Measurements from ENCODE around the gene SPDYE5.
"Not testable (repeated sequence)": the region's sequence is repeated elsewhere in the genome, so short reads cannot be mapped to it uniquely, and the experiment has no call there.

SPDYE5 gene

DNA sequence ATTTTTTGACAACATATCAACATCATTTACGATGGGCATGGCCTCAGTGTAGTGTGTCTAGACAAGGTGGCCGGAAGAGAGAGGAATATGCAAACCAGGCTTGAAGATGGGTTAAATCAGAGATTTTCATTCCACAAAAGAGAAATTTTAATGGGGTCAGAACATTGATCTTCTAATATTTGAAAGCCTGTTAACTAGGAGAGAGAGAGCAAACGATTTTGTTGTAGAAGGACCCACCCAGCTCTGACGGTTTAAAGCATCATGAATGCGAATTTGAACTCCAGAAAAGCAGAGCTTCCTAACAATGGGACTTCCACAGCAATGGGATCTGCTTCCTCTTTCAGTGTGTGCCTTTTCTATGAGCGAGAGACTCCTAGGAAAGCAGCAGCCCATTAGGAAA lies at the start of gene SPDYE5:
Gene SPDYE5 (plus strand): TSS at position 301 of the 400 bp plus-strand sequence. CDS start 1,728 bp downstream, outside the sequence.
- DNase-seq (ENCODE audit: low read depth in 2 of 2): not testable (repeated sequence)

DNA sequence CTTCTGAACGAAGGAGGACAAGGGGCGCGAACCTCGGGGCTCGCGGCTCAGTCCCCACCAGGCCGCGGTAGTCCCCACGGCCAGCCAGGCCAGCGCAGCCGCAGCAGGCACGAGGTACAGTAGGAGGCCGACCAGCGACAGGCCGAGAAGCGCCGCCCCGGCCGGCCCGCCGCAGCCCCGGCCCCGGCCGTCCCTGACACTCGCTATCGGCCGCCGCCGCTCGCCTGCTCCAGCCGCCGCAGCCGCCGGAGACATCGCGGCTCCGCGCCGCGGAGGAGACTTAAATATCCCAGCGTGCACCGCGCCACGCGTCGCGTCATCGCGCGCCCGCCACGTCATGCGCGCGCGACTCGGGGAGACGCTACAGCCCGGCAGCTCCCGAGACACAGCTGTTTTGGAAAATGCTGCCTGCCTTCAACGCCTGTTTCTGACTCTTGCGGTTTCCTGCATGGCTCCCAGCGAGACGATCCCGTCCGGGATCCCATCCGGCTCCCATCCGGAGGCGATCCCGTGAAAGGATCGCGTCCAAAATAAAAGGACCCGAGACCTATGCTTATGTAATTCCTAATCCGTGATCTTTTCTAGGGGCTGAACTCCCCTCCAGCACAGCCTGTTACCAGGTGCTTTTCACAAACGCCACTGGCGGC lies 49.5 kb upstream of the SPDYE5 start:
- DNase-seq (ENCODE audit: low read depth in 2 of 2): peak in 1 of 2 experiments; percentile 1

DNA sequence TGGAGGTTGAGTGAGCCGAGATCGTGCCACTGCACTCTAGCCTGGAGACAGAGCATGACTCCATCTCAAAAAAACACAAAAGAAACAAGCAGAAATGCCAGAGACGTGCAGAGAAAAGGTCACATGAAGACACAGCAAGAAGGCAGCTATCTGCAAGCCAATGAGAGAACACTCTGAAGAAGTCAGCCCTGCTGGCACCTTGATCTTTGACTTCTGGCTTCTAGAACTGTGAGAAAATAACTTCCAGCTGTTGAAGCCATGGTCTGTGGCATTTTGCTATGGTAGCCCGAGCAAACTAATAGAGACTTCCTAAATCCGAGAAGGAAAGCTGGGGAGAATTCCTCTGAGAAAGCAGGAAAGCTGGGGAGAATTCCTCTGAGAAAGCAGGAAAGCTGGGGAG lies 42.2 kb upstream of the SPDYE5 start:
- DNase-seq (ENCODE audit: low read depth in 2 of 2): not testable (repeated sequence)

DNA sequence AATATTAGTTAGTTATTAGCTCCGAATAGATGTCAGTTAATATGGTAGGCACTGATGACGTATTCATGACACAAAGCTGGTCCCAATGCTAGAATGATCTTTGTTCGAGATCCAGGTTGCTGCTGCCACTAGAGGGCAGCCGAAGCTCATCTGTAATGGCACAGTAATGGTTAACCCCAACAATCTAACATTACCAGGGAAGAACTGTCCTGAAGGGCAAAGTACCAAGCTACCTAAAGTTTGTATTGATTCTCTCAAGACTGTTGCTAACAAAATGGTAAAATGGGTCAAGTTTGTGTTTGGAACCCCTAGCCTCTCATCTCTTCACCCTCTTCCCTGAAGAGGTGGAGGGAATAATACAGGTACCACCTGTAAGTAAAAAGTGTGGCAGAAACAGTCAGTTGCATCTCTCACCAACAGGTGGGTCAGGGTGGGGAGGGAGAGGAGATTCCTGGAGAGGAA lies 39.6 kb upstream of the SPDYE5 start:
- not testable (repeated sequence) for DNase-seq (ENCODE audit: low read depth in 2 of 2)

- not testable (repeated sequence) for DNase-seq (ENCODE audit: low read depth in 2 of 2)
Measured at GRCh38 chr7:75456403-75456802, 35.7 kb upstream of the SPDYE5 start.

DNA sequence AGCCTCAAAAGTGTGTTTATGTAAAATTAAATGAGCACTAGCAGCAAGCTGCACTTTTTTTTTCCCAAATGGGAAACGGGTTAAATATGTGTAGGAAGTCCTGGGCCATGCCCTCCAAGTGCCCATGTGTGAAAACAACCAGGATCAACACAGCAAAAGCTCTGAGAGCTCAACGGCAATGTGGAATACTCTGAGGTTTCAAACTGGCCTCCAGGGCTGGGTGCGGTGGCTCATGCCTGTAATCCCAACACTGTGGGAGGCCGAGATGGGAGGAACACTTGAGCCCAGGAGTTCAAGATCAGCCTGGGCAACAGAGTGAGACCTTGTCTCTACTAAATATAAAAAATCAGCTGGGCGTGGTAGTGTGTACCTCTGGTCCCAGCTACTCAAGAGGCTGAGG lies 34.1 kb upstream of the SPDYE5 start:
- DNase-seq (ENCODE audit: low read depth in 2 of 2): not testable (repeated sequence)

- not testable (repeated sequence) for DNase-seq (ENCODE audit: low read depth in 2 of 2)
Measured at GRCh38 chr7:75460541-75460940, 31.6 kb upstream of the SPDYE5 start.

- DNase-seq (ENCODE audit: low read depth in 2 of 2): not testable (repeated sequence)
Measured at GRCh38 chr7:75470166-75470565, 22.0 kb upstream of the SPDYE5 start.

GRCh38 chr7:75477457-75477856 lies 14.7 kb upstream of the SPDYE5 start:
- DNase-seq (ENCODE audit: low read depth in 2 of 2): not testable (repeated sequence)

GRCh38 chr7:75480313-75480712 lies 11.8 kb upstream of the SPDYE5 start:
- not testable (repeated sequence) for DNase-seq (ENCODE audit: low read depth in 2 of 2)

- DNase-seq (ENCODE audit: low read depth in 2 of 2): not testable (repeated sequence)
Measured at GRCh38 chr7:75485355-75485978, 6.7 kb upstream of the SPDYE5 start.

- peak; percentile 51 to 58 for DNase-seq (ENCODE audit: low read depth in 2 of 2)
Measured at GRCh38 chr7:75485979-75486643, 6.0 kb upstream of the SPDYE5 start, which contains the start of gene POM121C. POM121C (minus strand) TSS chr7:75486299; CDS start chr7:75441496, 44,803 bp downstream.

DNA sequence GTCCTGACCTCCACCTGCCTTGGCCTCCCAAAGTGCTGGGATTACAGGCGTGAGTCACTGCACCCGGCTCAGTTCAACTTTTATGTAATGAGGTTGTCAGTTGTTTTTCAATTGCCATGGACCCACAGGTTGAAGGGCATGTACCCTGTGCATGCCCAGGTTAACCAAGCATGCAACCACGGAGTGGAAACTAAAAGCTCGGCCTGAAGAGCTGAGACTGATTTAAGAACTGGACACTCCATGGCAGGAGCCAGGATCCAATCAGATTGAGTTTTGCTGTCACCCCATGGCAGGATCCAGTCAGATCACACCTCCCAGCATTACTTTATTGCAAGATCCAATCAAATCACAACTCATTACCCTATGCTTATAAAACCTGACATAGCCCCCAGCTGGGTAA lies 16.9 kb downstream of the SPDYE5 start:
- not testable (repeated sequence) for DNase-seq (ENCODE audit: low read depth in 2 of 2)

DNA sequence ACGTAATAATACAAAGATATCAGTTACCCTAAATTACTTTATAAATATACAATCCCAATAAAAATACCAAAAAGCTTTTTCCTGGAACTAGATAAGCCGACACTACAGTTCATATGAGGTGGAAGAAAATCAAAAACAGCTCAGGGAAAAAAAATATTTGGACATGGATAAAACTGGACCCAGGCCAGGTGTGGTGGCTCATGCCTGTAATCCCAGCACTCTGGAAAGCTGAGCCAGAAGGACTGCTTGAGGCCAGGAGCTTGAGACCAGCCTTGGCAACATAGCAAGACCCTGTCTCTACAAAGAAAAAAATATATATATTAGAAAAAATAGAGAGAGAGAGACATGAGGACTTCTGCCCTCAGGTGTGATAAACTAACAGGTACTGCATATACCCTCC lies 26.7 kb downstream of the SPDYE5 start:
- not testable (repeated sequence) for DNase-seq (ENCODE audit: low read depth in 2 of 2)

- DNase-seq (ENCODE audit: low read depth in 2 of 2): not testable (repeated sequence)
Measured at GRCh38 chr7:75521727-75522126, 29.6 kb downstream of the SPDYE5 start.

- not testable (repeated sequence) for DNase-seq (ENCODE audit: low read depth in 2 of 2)
Measured at GRCh38 chr7:75527224-75527722, 35.2 kb downstream of the SPDYE5 start.

DNA sequence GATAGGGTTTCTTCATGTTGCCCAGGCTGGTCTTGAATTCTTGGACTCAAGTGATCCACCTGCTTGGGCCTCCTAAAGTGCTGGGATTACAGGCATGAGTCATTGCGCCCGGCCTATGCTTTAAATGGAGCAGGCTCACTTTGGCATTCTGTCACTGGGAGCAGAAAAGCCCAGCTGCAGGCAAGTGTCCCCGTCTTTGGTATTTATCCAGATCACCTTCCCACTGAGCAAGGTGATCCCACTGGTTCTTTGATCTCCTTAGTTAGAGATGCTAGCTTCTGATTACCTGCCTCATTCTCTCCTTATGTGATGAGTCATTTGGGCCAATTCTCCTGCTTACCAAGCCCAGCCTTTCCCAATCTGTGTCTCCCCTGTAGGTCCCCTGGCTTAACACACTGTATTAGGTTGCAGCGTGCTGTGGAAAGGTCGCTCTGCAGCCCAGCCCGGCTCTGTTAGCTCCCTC lies 39.3 kb downstream of the SPDYE5 start:
- no peak for DNase-seq (ENCODE audit: low read depth in 2 of 2)

DNA sequence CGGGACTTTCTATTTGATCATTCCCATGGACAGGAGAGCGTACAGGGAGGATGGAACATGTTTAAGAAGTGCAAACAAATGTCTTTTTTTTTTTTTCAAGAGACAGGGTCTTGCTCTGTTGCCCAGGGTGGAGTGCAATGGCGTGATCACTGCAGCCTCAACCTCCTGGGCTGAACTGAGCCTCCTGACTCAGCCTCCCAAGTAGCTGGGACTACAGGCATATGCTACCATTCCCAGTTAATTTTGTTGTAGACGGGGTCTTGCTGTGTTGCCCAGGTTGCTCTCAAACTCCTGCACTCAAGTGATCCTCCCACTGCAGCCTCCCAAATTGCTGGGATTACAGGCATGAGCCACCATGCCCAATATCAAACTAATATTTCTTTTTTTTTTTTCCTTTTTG lies 40.5 kb downstream of the SPDYE5 start:
- DNase-seq (ENCODE audit: low read depth in 2 of 2): no peak

DNA sequence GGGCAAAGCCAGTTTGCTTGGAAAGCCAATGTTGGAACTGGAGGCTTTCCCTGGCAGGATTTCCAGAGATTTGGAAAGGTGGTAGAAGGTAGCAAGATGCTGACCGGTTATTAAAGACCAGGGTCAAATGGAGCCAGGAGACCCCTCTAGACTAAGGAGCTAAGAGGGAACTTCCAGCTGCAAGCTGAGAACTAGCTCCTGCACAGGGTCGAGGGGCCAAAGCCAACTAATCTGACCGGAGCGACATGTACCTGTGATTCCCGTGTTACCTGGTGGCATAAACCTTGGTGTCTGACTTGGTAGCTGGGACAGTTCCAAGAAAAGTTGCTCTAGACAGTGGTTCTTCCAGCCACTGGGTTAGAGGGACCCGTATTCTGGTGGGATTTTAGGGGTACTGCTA lies 41.8 kb downstream of the SPDYE5 start:
- DNase-seq (ENCODE audit: low read depth in 2 of 2): no peak

- peak; percentile 6 to 12 for DNase-seq (ENCODE audit: low read depth in 2 of 2)
Measured at GRCh38 chr7:75534727-75535307, 42.7 kb downstream of the SPDYE5 start.

GRCh38 chr7:75536491-75536890 lies 44.4 kb downstream of the SPDYE5 start:
- DNase-seq (ENCODE audit: low read depth in 2 of 2): no peak

Measured in fibroblast of skin of left biceps (primary cell).